Nephron (organoid): ENCODE results near the gene FSD2.

ENCODE experiments used
- H3K27ac Mint-ChIP-seq, 3 experiments: 2 replicates each; pipeline ENCODE4 v1.8.0; 2020; ENCODE audit warnings: mixed read lengths in 3 of 3, mild to moderate bottlenecking in 2 of 3, moderate library complexity in 1 of 3
- H3K27me3 Mint-ChIP-seq: 2 replicates; pipeline ENCODE4 v1.8.0; 2021; ENCODE audit warnings: low read depth, mild to moderate bottlenecking, moderate library complexity, mixed read lengths
- H3K36me3 Mint-ChIP-seq: 2 replicates; pipeline ENCODE4 v1.8.0; 2020; ENCODE audit warnings: low read depth, mixed read lengths
- H3K4me1 Mint-ChIP-seq: 2 replicates; pipeline ENCODE4 v1.8.0; 2020; ENCODE audit warnings: mixed read lengths
- H3K4me3 Mint-ChIP-seq, 3 experiments: 2 replicates each; pipeline ENCODE4 v1.8.0; 2020; ENCODE audit warnings: mild to moderate bottlenecking in 3 of 3, mixed read lengths in 3 of 3, moderate library complexity in 2 of 3
- H3K9me3 Mint-ChIP-seq: 2 replicates; pipeline ENCODE4 v1.8.0; 2020; ENCODE audit warnings: mixed read lengths
- CTCF ChIP-seq, 3 experiments: fragments of 200-600 bp; sonication (generic); IDR thresholded peaks; one replicate each; pipeline ENCODE4 v1.5.0; 2021; ENCODE audit warnings: antibody characterized with exemption in 3 of 3; ENCODE audit not compliant: unreplicated experiment in 3 of 3

The FSD2 gene

DNA sequence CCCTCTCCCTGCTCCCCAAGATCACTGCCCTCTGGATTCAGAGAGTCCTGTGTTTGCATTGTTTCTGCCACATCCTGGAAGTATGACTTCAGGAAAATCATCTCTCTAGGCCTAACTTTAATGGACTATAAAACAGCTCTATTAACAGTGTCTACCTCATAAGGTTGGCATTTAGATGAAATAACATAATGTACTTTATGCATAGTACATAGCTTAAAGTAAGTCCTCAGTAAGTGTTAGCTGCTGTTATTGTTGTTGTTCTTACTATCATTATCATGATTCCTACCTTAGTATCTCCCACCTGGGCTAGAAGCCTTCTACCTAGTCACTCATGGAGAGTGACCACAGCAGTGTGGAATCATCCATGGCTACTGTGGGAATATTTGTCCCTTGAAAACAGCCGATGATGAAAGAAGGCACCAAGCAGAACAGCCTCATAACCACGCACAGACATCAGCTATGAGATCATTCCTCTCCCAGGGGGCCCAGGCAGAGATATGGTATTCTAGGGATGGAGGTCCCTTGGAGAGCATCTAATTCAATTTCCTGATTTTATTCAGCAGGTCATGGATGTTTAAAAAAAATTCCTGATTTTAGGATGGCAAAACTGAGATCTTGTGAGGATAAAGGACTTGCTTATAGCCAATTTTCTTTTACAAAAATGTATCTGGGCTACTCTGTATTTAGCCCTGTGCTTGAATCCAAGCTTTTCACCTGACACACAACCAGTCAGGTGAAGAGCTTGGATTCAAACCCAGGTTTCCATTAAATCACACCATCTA lies 1.9 kb downstream of the FSD2 start:
- H3K27ac Mint-ChIP-seq = no peak overlapping the region
- peak overlapping the region in 1 of 3 experiments; percentile 25 for H3K4me3 Mint-ChIP-seq
- H3K4me1 Mint-ChIP-seq = peaks cover 33% of the 10 kb centered on the region
- TF ChIP-seq CTCF (IDR thresholded peaks at IDR 0.05; ENCODE audit: unreplicated experiment in 3 of 3) = no peak
- no peaks in the 10 kb centered on the region for H3K9me3 Mint-ChIP-seq
- H3K27me3 Mint-ChIP-seq = no peaks in the 10 kb centered on the region
- H3K36me3 Mint-ChIP-seq = no peaks in the 10 kb centered on the region

GRCh38 chr15:82802497-82802896 lies 3.4 kb downstream of the FSD2 start:
- Mint-ChIP-seq H3K36me3 (no peaks in the 10 kb centered on the region), H3K27ac (no peak overlapping the region), H3K27me3 (no peaks in the 10 kb centered on the region), H3K9me3 (no peaks in the 10 kb centered on the region), H3K4me1 (peaks cover 26% of the 10 kb centered on the region), H3K4me3 (no peak overlapping the region)
- TF ChIP-seq CTCF (IDR thresholded peaks at IDR 0.05; ENCODE audit: unreplicated experiment in 3 of 3) = no peak

DNA sequence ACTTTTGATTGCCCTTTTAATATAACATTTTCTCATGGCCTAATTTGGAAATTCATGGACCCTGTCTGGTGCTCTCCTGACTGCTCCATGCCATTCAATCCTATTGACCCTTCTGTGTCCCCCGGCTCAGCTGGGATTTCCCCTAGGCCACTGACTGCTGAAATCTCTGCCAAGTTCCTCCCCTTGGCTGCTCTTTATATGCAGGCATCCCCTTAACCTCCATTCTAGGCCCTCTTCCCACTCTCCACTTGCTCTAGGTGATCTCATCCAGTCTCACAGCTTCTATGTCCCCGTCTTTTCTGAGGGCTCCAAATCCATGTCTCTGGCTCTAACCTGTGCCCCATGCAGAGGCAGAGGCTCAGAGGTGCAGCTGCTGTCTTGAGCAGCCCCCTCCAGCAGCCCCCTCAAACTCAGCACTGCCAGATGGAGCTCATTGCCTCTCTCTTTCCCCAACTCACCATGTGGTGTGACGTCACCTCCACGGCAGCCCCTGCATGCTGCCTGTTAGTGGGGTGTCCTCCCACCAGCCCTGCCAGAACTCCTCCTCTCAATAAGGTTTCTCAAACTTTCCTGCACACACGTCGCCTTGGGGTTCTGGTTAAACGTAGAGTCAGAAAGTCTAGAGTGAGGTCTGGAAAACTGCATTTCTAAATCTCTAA lies 6.6 kb downstream of the FSD2 start:
- Mint-ChIP-seq H3K4me3 (no peak overlapping the region), H3K27me3 (no peaks in the 10 kb centered on the region), H3K27ac (no peak overlapping the region), H3K36me3 (peaks cover 2% of the 10 kb centered on the region), H3K9me3 (peaks cover 2% of the 10 kb centered on the region), H3K4me1 (peaks cover 8% of the 10 kb centered on the region)
- TF ChIP-seq CTCF (IDR thresholded peaks at IDR 0.05; ENCODE audit: unreplicated experiment in 3 of 3) = no peak

- no peak for TF ChIP-seq CTCF (IDR thresholded peaks at IDR 0.05; ENCODE audit: unreplicated experiment in 3 of 3)
- Mint-ChIP-seq H3K27me3 (no peaks in the 10 kb centered on the region), H3K9me3 (peaks cover 9% of the 10 kb centered on the region), H3K4me3 (no peak overlapping the region), H3K36me3 (peaks cover 6% of the 10 kb centered on the region), H3K4me1 (peaks cover 3% of the 10 kb centered on the region), H3K27ac (no peak overlapping the region)
These were observed 7.2 kb downstream of the FSD2 start for GRCh38 chr15:82798531-82799166.

- Mint-ChIP-seq H3K4me3 (no peak overlapping the region), H3K27me3 (no peaks in the 10 kb centered on the region), H3K9me3 (peaks cover 11% of the 10 kb centered on the region), H3K4me1 (no peaks in the 10 kb centered on the region), H3K27ac (no peak overlapping the region), H3K36me3 (peaks cover 6% of the 10 kb centered on the region)
- TF ChIP-seq CTCF (IDR thresholded peaks at IDR 0.05; ENCODE audit: unreplicated experiment in 3 of 3) = no peak
These were observed 7.8 kb downstream of the FSD2 start for GRCh38 chr15:82798104-82798503.
